Hematopoietic multipotent progenitor cell treated with erythropoietin and hydrocortisone succinate and interleukin-3 and kit ligand, for 17 days (in vitro differentiated cells): ENCODE results near the gene DTNB.
"Not testable (repeated sequence)": the region's sequence is repeated elsewhere in the genome, so short reads cannot be mapped to it uniquely, and the experiment has no call there.

Experiments used
- DNase-seq: peaks from one replicate; pipeline ENCODE4 v3.0.0-alpha.2; 2015; ENCODE audit warnings: low spot score

DTNB gene

DNA sequence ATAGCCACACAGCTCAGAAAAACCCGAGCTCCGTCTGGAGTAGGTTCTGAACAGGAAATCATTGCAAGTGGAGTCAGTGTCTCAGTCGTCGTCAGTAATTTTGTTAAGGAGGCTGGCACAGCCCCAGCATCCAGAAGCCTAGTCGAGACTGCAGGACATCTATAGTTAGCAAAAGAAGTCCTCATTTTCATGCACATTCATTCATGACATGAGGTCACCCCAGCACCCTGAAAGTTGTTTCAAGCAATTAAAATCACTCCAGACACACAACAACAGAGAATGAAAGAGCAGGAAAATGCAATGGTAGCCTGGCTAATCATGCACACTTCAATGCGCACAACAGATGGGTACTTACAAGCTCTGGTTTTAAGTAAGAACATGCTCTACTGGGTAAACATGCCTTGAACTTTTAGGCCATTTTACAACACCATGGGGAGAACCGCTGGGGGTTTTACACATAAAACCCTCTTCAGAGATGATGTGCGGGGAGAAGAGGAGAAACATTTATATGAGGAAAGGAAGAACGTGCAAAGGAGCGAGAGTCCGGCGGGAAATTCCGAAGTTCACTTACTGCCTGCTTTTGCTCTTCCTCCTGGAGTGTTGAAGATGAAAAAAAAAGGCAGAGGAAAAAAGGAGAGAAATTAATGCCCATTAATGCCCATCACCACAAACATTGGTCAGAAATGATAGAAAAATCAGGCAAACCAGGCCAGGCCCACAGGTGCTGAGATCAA lies 254.3 kb downstream of the DTNB start:
- no peak for DNase-seq

DNA sequence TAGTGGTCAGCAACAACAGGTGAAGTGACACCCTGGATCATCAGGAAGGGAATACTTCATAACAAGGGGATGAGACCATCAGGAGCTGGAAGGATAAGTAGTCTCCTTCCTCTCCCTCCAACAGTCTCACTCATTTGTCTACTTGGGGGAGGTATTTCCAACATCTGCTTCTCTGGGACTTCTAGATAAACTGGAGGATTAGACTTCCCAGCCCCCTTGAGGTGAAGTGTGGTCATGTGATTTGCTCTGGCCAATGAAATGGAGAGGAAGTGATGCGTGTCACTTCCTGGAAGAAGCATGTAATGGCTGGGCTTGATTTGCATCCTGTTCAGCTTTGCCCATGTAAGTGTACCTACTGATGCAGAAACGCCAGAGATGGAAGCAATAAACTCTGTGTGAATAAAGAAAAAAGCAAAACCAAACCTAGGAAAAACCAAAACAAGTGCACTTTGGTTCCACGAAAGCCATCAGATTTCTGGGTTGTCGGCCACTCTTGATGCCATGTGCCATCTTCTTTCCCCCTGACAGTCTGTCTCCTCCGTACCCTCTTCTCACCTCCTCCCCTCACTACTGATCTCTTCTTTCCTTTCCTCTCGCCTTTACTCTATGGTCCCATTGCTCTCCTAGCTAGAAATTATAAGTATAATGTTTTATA lies 255.5 kb downstream of the DTNB start:
- no peak for DNase-seq

DNA sequence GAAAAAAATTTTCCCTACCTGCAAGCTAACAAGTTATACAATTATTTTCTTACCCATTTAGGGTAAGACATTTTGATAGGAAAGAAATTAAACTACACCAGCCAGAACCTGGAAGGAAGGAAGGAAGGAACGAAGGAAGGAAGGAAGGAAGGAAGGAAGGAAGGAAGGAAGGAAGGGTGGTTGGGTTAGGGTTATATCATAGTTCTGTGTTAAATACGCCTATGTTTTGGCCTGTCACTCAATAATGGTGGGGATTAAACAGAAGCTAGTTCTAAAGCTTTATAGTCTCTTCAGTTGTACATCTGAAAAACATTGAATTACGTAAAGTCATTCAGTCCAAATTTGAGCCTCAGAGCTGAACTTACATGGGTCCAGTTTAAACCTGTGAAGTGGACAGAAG lies 256.7 kb downstream of the DTNB start:
- no peak for DNase-seq

DNA sequence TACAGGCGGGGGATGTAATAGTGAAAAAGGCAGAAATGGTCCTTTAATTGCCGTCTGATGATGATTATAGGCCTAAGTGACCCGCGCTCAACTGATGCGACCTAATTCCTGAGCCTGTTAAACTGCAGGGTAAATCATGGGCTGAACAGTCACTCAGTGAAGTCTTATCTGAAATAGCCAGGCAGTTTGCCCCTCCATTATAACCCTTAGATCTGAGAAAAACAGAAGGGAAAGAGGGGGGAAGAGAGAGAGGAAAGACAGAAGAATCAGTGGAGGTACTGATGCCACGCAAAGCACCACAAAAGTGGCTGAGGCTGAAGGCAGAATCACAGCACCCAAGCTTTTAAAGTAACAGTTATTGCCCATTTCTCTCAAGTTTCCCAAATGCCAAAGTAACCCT lies 258.6 kb downstream of the DTNB start:
- no peak for DNase-seq

DNA sequence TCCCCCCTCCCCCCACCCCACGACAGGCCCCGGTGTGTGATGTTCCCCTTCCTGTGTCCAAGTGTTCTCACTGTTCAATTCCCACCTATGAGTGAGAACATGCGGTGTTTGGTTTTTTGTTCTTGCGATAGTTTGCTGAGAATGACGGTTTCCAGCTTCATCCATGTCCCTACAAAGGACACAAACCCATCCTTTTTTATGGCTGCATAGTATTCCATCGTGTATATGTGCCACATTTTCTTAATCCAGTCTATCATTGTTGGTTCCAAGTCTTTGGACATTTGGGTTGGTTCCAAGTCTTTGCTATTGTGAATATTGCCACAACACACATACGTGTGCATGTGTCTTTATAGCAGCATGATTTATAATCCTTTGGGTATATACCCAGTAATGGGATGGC lies 260.0 kb downstream of the DTNB start:
- DNase-seq = not testable (repeated sequence)

DNA sequence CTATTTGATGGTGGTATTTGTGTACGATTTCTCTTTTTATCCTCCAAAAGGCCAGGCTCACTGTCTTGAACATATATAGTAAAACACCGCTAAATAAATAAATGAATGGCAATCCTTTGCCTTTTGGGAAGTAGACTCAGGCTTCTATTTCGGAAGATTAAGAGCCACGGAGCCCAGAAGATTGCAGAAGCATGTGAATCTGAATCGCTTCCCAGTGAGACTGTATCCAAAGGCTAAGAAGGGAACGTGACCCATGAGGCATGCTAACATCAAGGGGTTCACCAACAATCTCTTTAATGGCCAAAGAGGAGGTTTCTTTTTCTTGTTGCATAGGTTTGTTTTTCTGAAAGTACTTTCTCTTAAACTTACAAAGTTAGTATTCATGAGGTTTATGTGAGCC lies 261.6 kb downstream of the DTNB start:
- no peak for DNase-seq

DNA sequence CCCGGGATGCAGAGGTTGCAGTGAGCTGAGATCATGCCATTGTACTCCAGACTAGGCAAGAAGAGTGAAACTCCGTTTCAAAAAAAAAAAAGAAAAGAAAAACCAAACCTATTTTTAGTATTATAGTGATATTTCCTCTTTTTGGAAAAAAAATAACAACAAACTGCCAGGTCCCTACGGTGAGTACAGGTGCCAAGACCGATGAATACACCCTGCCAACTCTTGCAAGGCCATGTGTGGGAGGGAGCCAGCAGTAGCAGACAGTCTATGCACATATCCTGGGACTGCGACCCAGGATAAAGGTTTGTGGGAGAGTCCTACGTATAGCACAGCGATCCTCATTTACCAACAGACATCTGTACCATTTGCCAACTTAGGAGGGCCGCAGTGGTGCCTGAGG lies 262.1 kb downstream of the DTNB start:
- DNase-seq = no peak

DNA sequence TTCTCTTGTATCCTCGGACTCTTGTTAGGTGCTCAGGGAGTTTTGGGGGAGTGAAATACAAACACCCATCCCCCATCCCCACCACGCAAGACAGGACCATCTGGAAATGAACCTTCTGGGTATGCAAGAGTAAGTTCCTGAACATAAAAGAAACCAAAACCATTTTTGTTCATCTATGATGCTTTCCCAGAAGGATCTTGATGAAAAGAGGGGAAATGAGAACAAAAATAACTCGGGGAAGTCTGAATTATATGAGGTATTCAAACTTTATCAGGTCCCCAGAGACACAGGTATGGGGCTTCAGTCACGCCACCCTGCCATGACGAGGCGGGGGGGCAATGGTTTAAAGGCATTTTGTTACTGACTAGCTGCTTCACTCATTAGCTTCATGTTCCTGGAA lies 263.0 kb downstream of the DTNB start:
- no peak for DNase-seq

DNA sequence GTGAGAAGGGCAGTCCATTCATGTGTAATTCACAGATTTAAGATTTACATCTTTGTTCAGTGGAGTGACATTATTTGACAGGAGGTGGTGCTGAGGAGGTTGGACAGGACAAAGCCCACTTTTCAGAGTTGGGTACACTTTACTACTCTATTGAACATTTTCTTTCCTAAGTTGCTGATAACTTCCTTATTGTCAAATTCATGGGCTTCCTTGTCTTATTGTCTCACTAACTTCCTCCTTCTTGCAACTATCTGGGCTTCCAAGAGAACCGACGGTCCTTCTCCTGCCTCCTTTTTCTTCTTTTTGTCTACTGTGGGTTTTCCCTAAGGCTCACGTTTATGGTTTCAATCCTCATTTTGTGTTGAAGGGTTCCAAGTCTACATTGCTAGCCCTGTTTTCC lies 263.9 kb downstream of the DTNB start:
- no peak for DNase-seq

DNA sequence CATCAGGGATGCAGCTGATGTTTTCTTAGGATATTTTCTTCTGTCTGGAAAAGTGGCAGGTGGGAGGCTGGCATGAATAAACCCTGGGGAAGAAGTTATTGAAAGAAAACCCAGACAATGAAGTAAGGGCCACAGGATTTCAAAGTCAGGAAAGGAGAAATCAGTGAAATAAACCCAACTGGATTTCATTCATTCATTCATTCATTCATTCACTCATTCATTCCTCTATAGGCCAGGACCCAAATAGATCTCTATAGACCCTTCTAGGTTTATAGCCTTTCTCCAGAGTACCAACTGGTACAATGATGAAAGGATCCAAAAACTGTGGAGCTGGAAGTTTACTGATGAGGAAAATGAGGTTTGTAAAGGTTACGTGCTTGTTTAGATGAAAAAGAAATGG lies 264.3 kb downstream of the DTNB start:
- no peak for DNase-seq

DNA sequence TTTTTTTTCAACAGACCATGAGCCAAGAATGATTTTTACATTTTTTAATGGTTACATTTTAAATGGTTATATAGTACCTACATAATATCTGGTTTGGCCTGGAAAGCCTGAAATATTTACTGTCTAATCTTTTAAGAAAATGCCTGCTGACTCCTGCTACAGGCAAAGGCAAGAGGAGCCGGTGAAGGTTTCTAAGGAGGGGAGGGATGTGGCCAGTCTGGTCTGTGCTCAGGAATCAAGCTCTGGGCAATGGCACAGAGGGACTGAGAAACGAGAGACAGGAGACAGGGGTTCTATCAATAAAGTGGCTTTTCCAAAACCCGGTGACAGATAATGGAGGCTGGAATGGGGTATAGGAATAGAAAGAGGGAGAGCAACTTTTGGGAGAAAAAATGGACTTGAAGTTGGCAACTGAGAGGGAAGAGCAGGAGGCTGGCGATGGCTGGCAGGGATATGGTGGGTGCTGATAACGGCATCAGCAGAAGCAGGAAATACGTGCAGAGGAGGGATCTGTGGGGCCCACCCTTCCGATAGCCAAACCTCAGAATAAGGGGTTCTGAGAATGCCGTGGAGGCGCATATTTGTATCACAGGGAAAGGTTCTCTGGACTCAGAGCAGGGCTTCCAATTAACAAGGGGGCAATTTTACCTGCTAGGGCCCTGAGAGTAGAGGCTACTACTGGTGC lies 267.6 kb downstream of the DTNB start:
- no peak for DNase-seq

DNA sequence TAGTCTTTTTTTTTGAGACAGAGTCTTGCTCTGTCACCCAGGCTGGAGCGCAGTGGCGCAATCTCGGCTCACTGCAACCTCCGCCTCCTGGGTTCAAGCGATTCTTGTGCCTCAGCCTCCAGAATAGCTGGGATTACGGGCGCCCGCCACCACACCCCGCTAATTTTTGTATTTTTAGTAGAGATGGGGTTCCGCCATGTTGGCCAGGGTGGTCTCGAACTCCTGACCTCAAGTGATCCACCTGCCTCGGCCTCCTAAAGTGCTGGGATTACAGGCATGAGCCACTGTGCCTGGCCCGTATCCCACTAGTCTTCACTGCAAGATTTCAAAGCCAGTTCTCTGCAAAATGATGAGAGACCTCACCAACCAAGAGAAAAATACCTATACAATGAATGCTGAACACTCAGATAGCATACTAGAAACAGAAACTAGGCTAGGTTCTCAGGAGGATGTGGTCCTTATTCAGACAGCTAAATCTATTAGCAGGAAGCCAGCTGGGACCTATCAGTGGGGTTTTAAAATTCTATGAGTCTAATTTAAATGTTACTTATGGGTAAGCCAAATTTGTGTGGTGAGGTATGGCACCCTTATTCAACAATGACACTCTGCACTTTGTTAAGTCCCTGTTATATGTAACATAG lies 270.1 kb downstream of the DTNB start:
- DNase-seq = not testable (repeated sequence)

DNA sequence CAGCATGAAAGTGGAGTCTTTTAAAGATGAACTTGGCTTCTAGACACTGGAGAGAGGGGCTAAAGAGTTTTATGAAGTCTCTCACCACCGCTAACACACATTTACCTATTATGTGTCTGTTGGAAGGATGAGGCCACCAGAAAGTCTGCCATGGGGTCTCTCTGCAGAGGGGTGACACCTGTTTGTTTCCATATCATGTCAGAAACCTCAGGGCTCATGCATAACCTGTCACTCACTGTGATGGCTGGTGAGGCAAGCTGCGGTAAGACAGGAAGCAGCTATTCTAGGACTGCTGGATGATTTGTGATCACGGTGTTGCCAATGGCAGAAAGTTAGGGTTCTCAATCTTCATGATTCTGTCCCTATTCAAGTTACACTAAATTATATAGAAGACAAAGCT lies 270.9 kb downstream of the DTNB start:
- DNase-seq = no peak

DNA sequence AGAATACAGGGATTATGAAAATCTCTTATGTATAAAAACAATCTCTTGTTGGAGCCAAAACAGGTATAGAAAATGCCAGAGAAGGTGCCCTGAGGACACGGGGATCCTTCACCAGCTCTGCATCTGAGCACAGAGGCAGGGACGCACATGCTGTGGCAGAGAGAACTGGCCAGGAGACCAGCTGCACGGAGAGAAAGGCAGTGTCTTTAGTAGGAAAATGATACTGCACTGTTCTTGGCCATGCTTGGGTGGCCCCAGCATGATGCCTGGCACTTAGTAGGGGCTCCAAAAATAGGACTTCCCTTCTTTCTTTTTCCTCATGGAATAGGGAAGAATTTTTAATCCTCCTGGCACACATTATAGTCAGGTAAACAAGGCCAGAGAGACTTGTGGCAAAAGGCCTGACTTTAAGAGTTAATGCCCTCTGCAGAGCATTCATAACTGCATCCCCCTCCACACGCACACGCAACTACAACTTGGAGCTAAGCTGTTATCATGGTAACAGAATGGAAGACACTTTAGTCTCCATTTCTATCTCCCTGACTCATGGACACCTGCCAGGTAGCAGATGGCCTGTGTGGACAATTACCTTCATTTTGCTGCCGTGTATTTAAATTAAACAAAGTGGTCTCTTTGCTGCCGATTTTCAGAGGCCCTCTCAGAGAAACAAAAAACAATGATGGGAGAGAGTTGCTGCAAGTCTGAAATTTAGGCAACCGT lies 271.9 kb downstream of the DTNB start:
- no peak for DNase-seq

DNA sequence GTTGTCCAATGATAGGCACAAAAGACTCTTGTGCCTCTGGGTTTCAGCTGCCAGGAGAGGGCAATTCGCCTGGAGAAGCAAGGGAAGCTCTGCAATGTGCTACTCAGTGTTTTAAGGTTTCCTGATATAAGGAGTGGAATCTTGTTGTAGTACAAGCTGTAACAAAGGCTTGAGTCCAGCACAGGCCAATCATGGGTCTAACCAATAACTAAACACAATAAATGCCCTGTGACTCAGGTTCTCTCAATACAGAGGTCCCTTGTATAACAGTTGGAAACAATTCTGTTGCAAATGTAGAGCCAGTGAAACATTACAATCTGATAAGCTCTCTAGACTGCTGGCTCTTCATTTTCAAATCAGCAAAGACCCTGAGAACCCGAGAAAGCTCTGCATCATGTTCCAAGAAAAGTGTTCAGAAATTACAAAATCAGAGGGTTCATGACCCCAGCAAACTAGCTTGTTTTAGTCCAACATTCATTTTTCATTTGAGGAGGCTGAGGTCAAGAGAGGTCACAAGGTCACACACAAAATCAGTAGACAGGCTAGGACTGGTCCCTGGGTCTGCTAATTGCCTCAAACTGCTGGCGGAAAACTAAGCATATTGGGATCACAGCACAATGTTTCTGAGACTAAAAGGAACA lies 272.7 kb downstream of the DTNB start:
- DNase-seq = no peak

DNA sequence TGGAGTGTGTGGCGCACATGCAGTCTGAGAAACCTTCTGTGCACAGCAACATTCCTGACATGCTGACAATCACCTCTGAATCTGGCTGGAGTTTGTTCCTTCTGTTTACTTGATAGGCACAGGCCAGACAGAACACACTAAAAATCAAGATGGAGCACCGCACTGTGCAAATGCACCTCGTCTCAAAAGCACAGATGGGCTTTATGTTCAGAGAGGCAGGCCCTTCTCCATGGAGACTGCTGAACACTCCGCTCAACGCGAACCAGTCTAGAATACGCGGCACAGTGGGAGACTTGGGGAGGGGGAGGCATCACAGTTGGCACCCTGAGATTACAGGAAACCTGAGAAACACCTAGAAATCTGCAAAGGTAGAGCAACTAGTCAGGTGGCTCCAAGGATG lies 273.2 kb downstream of the DTNB start:
- no peak for DNase-seq

DNA sequence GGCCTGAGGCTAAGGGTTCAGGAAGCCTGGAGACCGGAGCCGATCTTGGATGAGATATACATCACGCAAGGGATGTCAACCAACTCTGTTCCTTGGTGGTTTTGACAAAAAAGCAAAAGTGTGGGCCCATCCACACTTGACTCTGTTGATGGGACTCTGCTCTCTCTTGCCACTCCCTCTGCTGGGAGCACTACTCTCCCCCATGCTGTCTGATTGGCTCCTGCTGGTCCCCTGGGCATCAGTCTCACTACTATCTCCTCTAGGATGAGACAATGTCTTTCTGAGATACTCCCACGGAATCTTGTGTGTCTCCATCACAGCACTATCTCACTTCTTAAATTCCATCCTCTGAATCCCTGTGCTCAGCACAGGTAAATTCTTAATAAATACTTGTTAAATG lies 274.8 kb downstream of the DTNB start:
- no peak for DNase-seq

DNA sequence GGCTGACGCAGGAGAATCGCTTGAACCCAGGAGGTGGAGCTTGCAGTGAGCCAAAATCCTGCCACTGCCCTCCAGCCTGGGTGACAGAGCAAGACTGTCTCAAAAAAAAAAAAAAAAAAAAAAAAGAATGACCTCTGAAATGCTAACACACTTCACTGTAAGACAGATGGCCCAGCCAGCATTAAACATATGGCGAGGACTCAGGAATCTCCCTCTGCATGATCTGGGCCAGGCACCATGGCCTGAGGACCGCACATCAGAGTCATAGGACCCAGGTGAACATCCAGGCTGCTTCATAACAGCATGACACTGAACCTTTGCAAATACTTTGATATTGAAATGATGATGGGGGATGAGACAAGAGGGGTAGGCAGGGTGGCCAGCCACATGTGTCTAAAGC lies 275.6 kb downstream of the DTNB start:
- no peak for DNase-seq

DNA sequence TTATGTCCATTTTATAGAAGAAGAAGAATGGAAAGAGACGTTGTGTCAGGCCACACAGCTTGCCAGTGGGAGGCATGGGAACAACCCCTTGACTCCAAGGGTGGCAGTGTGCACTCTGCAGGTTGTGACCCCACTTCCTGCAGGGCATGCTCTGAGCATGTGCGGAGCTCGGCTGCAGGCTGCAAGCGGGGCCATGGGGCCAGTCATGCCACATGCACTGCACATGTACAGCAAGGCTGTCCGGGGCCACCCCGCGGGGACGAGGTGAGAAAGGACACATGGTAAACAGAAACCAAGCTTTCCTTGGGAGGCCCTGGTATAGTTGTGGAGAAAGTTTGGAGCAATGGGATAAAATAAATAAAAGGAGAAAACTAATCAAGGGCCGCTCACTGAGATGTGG lies 284.2 kb downstream of the DTNB start:
- DNase-seq = no peak

DNA sequence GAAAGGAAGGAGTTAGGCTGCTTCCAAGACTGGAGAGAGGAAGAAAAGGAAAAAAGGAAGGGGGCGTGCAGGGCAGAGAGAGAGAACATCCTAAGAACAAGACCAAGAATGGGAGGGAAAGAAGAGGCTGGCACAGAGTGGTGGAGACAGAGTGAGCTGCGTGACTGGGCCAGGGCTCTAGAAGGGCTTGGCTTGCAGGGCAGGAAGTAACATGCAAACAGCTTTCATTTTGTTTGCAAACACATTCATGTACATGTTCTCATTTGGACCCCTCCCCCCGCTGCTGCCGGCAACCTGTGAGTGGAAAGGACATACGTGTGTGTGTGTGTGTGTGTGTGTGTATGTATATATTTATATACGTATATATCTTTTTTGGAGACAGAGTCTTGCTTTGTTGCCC lies 284.9 kb downstream of the DTNB start:
- DNase-seq = no peak

DNA sequence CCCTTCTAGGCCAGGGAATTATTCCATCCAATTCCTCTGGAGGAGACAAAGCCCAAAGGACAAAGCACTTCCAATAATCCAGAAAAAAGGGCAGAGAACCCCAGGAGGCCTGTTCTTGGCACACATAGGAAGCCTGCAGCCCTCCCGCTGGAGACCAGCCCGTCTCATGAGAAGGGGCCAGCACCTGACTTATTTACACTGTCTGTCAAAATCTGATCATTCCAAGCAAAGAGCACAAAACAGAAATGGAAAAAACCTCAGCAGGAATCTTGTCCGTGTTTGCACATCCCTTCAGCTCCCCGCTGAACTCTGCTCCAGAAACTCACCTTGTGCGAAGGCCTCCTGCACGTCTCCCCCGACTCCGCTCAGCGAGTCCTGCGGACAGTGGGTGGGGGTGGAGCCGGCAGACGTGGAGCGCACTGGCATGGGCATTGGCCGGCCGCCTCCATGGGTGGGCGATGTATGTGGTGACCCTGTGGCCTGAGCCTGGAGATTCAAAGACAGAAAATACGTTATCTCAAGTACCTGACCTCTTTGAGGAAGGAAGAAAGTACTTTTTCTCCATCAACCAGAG lies 285.4 kb downstream of the DTNB start:
- no peak for DNase-seq
